Astrocyte of the spinal cord (primary cell): ENCODE measurements around the gene UBE2O.

Experiments
- DNase-seq: peaks from one replicate; pipeline ENCODE4 v3.0.0; 2011; ENCODE audit warnings: low read depth, low spot score
- H3K4me3 ChIP-seq: 2 replicates; pipeline ENCODE4 v1.5.1; 2011; ENCODE audit warnings: low read depth, mild to moderate bottlenecking, low read length, moderate library complexity
- CTCF ChIP-seq: IDR thresholded peaks from 2 replicates; pipeline ENCODE4 v1.5.1; 2012; ENCODE audit warnings: low read depth, mild to moderate bottlenecking, low read length, inconsistent platforms
- in situ Hi-C: cut with HindIII; loops from 2 replicates; pipeline ENCODE4 v1.10.0; 2017; ENCODE audit warnings: low sequenced_read_pairs

Gene UBE2O

DNA sequence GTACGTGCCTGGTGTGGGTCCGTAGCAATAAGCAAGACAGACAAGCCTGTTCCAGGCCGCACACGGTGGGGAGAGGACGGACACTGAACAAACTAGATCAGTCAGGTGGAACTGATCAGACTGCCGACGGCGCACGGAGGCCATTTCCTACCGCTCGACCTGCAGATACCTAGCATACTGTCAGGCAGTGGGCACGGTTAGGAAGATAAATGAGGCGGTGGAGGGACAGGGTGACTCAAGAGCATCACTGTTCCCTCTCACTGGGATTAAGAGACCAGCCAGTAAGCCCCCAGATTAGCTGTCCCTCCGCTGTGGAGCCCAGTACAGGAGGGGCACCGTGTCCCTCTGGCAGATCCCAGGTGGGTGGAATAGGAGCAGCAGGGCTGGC, 19.3 kb upstream of the UBE2O start:
- no peak for DNase-seq
- in situ Hi-C loops, result no loop called here
- TF ChIP-seq CTCF, result no peak
- H3K4me3 ChIP-seq, result no peak overlapping the region

DNA sequence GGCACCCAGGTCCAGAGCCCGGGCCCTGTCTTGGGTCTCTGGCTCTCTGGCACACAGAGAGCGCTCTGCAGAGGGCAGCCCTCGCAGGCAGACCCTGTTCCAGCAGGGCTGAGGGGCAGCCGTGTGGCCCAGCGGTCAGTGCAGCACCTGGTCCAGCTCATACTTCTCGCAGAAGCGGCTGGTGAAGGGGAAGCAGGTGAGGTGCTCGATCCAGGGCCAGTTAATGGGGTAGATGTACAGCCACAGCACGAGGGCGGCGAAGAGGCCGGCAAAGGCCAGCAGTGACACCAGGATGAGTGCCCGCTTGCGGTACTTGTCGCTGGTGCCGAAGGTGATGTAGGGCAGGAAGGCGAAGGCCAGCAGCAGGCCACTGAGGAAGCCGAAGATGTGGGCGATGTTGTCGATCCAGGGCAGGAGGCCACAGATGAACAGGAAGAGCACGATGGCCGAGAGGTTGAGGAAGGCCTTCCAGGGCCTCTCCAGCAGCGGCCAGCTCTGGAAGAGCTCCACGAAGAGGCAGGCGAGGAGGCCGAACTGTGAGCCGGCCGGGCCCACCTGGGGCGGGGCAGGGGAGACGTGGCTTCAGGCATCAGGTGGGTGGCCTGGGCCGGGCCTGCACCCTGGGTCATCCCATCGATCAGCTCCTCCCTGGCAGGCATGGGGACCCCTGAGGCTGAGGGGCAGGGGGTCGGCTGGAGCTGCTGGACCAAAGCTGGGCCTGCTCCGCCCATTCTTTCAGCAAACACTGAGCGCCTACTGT, 18.7 kb upstream of the UBE2O start:
- H3K4me3 ChIP-seq, result no peak overlapping the region
- no peak for TF ChIP-seq CTCF
- in situ Hi-C loops, result no loop called here
- no peak for DNase-seq

DNA sequence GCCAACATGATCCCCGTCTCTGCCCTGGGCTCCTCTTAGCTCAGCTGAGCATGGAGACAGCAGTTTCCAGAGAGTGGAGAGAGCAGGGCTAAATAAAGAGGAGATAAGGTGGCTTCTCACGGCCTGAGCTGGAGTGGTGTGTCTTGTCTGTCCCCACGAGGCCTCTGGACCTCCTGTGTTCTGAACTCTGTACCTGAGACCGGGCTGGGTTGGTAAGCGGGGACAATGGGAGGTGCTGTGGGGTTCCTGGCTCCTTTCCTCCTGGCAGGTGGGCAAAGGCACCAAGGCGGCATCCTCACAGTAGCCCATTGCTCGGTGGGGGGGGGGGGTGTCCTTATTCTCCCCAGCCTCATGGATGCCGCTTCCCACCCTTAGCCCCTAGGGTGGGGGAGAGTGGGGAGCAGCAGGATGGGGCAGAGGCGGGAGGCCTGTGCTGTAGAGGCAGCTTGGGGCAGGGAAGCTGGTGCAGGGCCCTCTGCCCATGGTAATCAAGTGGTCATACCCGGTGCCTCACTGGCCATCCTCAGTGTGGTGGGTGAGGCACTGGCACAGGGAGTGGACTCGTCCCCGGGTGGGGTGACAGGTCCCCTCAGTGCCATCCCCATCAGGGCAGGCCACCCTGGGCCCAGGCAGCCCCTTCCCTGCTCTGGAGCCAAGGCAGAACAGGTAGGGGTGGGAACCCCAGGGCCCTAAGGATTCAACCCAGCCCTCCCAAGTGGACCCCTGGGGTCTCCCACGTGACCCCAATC, 17.2 kb upstream of the UBE2O start:
- in situ Hi-C loops, result no loop called here
- TF ChIP-seq CTCF, result no peak
- no peak for DNase-seq
- H3K4me3 ChIP-seq, result no peak overlapping the region

- no peak for DNase-seq
- H3K4me3 ChIP-seq, result no peak overlapping the region
- TF ChIP-seq CTCF, result no peak
- in situ Hi-C loops, result no loop called here
Measured at GRCh38 chr17:76469076-76469990, 16.4 kb upstream of the UBE2O start.

DNA sequence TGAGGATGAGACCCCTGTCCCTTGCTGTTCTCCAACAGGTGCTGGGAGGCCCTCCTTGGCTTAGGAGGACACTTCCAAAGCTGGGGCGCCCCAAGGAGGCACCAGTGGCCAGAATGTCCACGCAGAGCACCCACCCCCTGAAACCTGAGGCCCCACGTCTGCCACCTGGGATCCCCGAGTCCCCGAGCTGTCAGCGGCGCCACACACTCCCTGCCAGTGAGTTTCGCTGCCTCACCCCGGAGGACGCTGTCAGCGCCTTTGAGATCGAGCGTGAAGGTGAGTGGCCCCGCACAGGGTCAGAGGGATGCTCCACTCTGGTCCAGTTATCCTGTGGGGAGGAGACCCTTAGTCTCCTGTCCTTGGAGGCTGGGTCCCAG, 15.7 kb upstream of the UBE2O start:
- DNase-seq, result no peak
- no peak for TF ChIP-seq CTCF
- H3K4me3 ChIP-seq, result no peak overlapping the region
- in situ Hi-C loops, result no loop called here

- in situ Hi-C loops, result no loop called here
- DNase-seq, result no peak
- TF ChIP-seq CTCF, result no peak
- H3K4me3 ChIP-seq, result no peak overlapping the region
Measured at GRCh38 chr17:76467809-76468633, 15.1 kb upstream of the UBE2O start.
